Neural progenitor cell (in vitro differentiated cells): ENCODE results near the gene POP5. TPM values are rescaled to one million over a fixed set of nuclear protein-coding genes. Genes with fewer than 3 reads are reported as not detected.

Experiments
- DNase-seq: peaks from one replicate; pipeline ENCODE4 v3.0.0-alpha.2; 2016; ENCODE audit warnings: low spot score
- H2AFZ ChIP-seq: fragments of 200-600 bp; sonication (generic); replicated peaks from 2 replicates; pipeline ENCODE4 v1.6.1; 2016; ENCODE audit warnings: antibody characterized with exemption
- H3F3A ChIP-seq: fragments of 200-600 bp; sonication (generic); 2 replicates; pipeline ENCODE4 v1.6.1; 2016; ENCODE audit warnings: antibody characterized with exemption, low read depth
- H3K27ac ChIP-seq: fragments of 200-600 bp; sonication (generic); 2 replicates; pipeline ENCODE4 v1.5.1; 2016; ENCODE audit warnings: mild to moderate bottlenecking
- H3K27me3 ChIP-seq: fragments of 200-600 bp; sonication (generic); 2 replicates; pipeline ENCODE4 v1.6.1; 2016; ENCODE audit warnings: mild to moderate bottlenecking, moderate library complexity
- H3K36me3 ChIP-seq: fragments of 200-600 bp; sonication (generic); 2 replicates; pipeline ENCODE4 v1.5.1; 2016
- H3K4me1 ChIP-seq: fragments of 200-600 bp; sonication (generic); 2 replicates; pipeline ENCODE4 v1.6.1; 2016; ENCODE audit warnings: mixed run types
- H3K4me2 ChIP-seq: fragments of 200-600 bp; sonication (generic); 2 replicates; pipeline ENCODE4 v1.6.1; 2016
- H3K4me3 ChIP-seq: fragments of 200-600 bp; sonication (generic); 2 replicates; pipeline ENCODE4 v1.5.1; 2016
- H3K79me2 ChIP-seq: fragments of 200-600 bp; sonication (generic); 2 replicates; pipeline ENCODE4 v1.6.1; 2016; ENCODE audit warnings: low read depth
- H3K9ac ChIP-seq: fragments of 200-600 bp; sonication (generic); 2 replicates; pipeline ENCODE4 v1.6.1; 2016
- H3K9me3 ChIP-seq: fragments of 200-600 bp; sonication (generic); 2 replicates; pipeline ENCODE4 v1.5.1; 2016; ENCODE audit warnings: low read depth
- H4K20me1 ChIP-seq: fragments of 200-600 bp; sonication (generic); 2 replicates; pipeline ENCODE4 v1.6.1; 2016; ENCODE audit warnings: low read depth
- H3K27ac Mint-ChIP-seq: 3 replicates; pipeline ENCODE4 v1.8.0; 2021; ENCODE audit warnings: mixed read lengths
- H3K27me3 Mint-ChIP-seq: 2 replicates; pipeline ENCODE4 v1.8.0; 2022; ENCODE audit warnings: low read depth, mild to moderate bottlenecking, inconsistent platforms, moderate library complexity, mixed read lengths; ENCODE audit not compliant: insufficient read depth
- H3K36me3 Mint-ChIP-seq: 3 replicates; pipeline ENCODE4 v1.8.0; 2021; ENCODE audit warnings: mixed read lengths
- H3K4me1 Mint-ChIP-seq: 3 replicates; pipeline ENCODE4 v1.8.0; 2021; ENCODE audit warnings: mixed read lengths
- H3K4me3 Mint-ChIP-seq: 3 replicates; pipeline ENCODE4 v1.8.0; 2021; ENCODE audit warnings: mild to moderate bottlenecking, moderate library complexity, mixed read lengths
- H3K9me3 Mint-ChIP-seq: 3 replicates; pipeline ENCODE4 v1.8.0; 2020; ENCODE audit warnings: mixed read lengths
- CTCF ChIP-seq: fragments of 200-600 bp; sonication (generic); IDR thresholded peaks from 2 replicates; pipeline ENCODE4 v1.5.1; 2017; ENCODE audit warnings: antibody characterized with exemption, mild to moderate bottlenecking
- EZH2 ChIP-seq: fragments of 200-600 bp; sonication (generic); IDR thresholded peaks from 2 replicates; pipeline ENCODE4 v1.6.1; 2017; ENCODE audit warnings: antibody characterized with exemption, mild to moderate bottlenecking, moderate library complexity
- EZH2phosphoT487 ChIP-seq: fragments of 200-600 bp; sonication (generic); IDR thresholded peaks from 2 replicates; pipeline ENCODE4 v1.6.1; 2017; ENCODE audit warnings: antibody characterized with exemption
- total RNA-seq: library from RNA; depleted of rRNA; stranded (reverse); fragments of >200 nt; gene quantifications from 2 replicates; pipeline ENCODE4 v1.2.3, GENCODE V29; 2015; ENCODE audit warnings: low replicate concordance

Gene POP5
- 42.7 and 43.7 TPM in 2 replicates for total RNA-seq

- peak within 1 kb of the TSS; percentile 97 for H3K4me2 ChIP-seq
- H3K4me3 Mint-ChIP-seq: peak within 1 kb of the TSS; percentile 98
- H3K27me3 Mint-ChIP-seq: peaks cover 26% of the 10 kb centered on the region
- no peaks in the 10 kb centered on the region for H3K9me3 Mint-ChIP-seq
- H3K79me2 ChIP-seq: peaks cover 17% of the 10 kb centered on the region
- peak within 1 kb of the TSS; percentile 94 for H3K4me3 ChIP-seq
- H3K36me3 ChIP-seq: no peaks in the 10 kb centered on the region
- H3K36me3 Mint-ChIP-seq: peaks cover 10% of the 10 kb centered on the region
- DNase-seq: peak; percentile 100
- no peak within 1 kb of the TSS for H3K27ac ChIP-seq
- peaks cover 26% of the 10 kb centered on the region for H3K27me3 ChIP-seq
- peaks cover 34% of the 10 kb centered on the region for H3K4me1 Mint-ChIP-seq
- H3F3A ChIP-seq: peaks cover 53% of the 10 kb centered on the region
- peaks cover 6% of the 10 kb centered on the region for H4K20me1 ChIP-seq
- H2AFZ ChIP-seq: peak within 1 kb of the TSS; percentile 96
- no peak within 1 kb of the TSS for H3K27ac Mint-ChIP-seq
- H3K4me1 ChIP-seq: peaks cover 14% of the 10 kb centered on the region
- peak within 1 kb of the TSS; percentile 76 for H3K9ac ChIP-seq
- H3K9me3 ChIP-seq: no peaks in the 10 kb centered on the region
- TF ChIP-seq EZH2: no peak
- no peak for TF ChIP-seq CTCF
Observed at GRCh38 chr12:120580787-120581723, at the start of gene POP5. TSS of gene POP5 (minus strand) at chr12:120581402. CDS start at chr12:120581362, 40 bp downstream.

GRCh38 chr12:120630104-120630892 is 49.1 kb upstream of the POP5 start:
- peaks cover 9% of the 10 kb centered on the region for H3K27me3 Mint-ChIP-seq
- Histone ChIP-seq H3K9me3 (no peaks in the 10 kb centered on the region), H3K4me3 (no peak overlapping the region), H2AFZ (no peak overlapping the region), H3K4me2 (no peak overlapping the region), H3K4me1 (no peaks in the 10 kb centered on the region), H3K79me2 (no peaks in the 10 kb centered on the region), H3K27me3 (no peaks in the 10 kb centered on the region), H4K20me1 (no peaks in the 10 kb centered on the region), H3K27ac (no peak overlapping the region), H3K9ac (no peak overlapping the region), H3K36me3 (no peaks in the 10 kb centered on the region), H3F3A (no peaks in the 10 kb centered on the region)
- no peaks in the 10 kb centered on the region for H3K9me3 Mint-ChIP-seq
- peak overlapping the region; percentile 5 for H3K27ac Mint-ChIP-seq
- no peaks in the 10 kb centered on the region for H3K36me3 Mint-ChIP-seq
- DNase-seq: no peak
- no peak for TF ChIP-seq EZH2
- TF ChIP-seq CTCF: no peak
- TF ChIP-seq EZH2phosphoT487: no peak
- H3K4me3 Mint-ChIP-seq: peak overlapping the region; percentile 66
- peaks cover 21% of the 10 kb centered on the region for H3K4me1 Mint-ChIP-seq

- Histone ChIP-seq H3K4me3 (no peak overlapping the region), H3K4me1 (no peaks in the 10 kb centered on the region), H4K20me1 (no peaks in the 10 kb centered on the region), H3K36me3 (no peaks in the 10 kb centered on the region), H3K27ac (no peak overlapping the region), H3K4me2 (no peak overlapping the region), H3K9me3 (no peaks in the 10 kb centered on the region), H3K79me2 (no peaks in the 10 kb centered on the region), H3K9ac (no peak overlapping the region), H3K27me3 (no peaks in the 10 kb centered on the region), H3F3A (no peaks in the 10 kb centered on the region), H2AFZ (no peak overlapping the region)
- DNase-seq: peak; percentile 45
- peaks cover 21% of the 10 kb centered on the region for H3K4me1 Mint-ChIP-seq
- no peak overlapping the region for H3K27ac Mint-ChIP-seq
- TF ChIP-seq CTCF (peak; percentile 39), EZH2phosphoT487 (no peak), EZH2 (no peak)
- no peaks in the 10 kb centered on the region for H3K36me3 Mint-ChIP-seq
- H3K9me3 Mint-ChIP-seq: no peaks in the 10 kb centered on the region
- no peak overlapping the region for H3K4me3 Mint-ChIP-seq
- H3K27me3 Mint-ChIP-seq: peaks cover 12% of the 10 kb centered on the region
Observed at GRCh38 chr12:120628919-120629318, 47.7 kb upstream of the POP5 start.
